Neural cell (in vitro differentiated cells): ENCODE measurements around the gene MYO5C. TPM values are rescaled to one million over a fixed set of nuclear protein-coding genes. Genes with fewer than 3 reads are reported as not detected.

Experiments
- H2AFZ ChIP-seq: fragments of 200-600, 300-800 bp; sonication (generic), shearing (Covaris generic); 2 replicates; pipeline ENCODE4 v1.6.0; 2014; ENCODE audit warnings: low read depth, mild to moderate bottlenecking, antibody characterized with exemption, low read length, moderate library complexity
- H3F3A ChIP-seq: fragments of 200-600 bp; shearing (Covaris generic); 2 replicates; pipeline ENCODE4 v1.6.1; 2016; ENCODE audit warnings: mild to moderate bottlenecking, moderate library complexity, mixed read lengths, antibody characterized with exemption, low read length; ENCODE audit not compliant: insufficient read depth, poor library complexity, severe bottlenecking
- H3K27ac ChIP-seq: fragments of 200-600, 300-800 bp; sonication (generic), shearing (Covaris generic); 2 replicates; pipeline ENCODE4 v1.5.1; 2014; ENCODE audit warnings: mild to moderate bottlenecking, low read length, moderate library complexity
- H3K27me3 ChIP-seq: fragments of 300-800, 200-600 bp; sonication (generic), shearing (Covaris generic); 2 replicates; pipeline ENCODE4 v1.6.0; 2014; ENCODE audit warnings: mild to moderate bottlenecking, low read depth, low read length, moderate library complexity; ENCODE audit not compliant: insufficient read depth
- H3K36me3 ChIP-seq: fragments of 300-800, 200-600 bp; sonication (generic), shearing (Covaris generic); 2 replicates; pipeline ENCODE4 v1.5.1; 2014; ENCODE audit warnings: mild to moderate bottlenecking, antibody characterized with exemption, low read length, moderate library complexity; ENCODE audit not compliant: insufficient read depth
- H3K4me2 ChIP-seq: fragments of 300-800, 200-600 bp; sonication (generic), shearing (Covaris generic); 2 replicates; pipeline ENCODE4 v1.6.0; 2014; ENCODE audit warnings: mild to moderate bottlenecking, low read length
- H3K4me3 ChIP-seq: fragments of 300-800, 200-600 bp; sonication (generic), shearing (Covaris generic); 2 replicates; pipeline ENCODE4 v1.5.1; 2014; ENCODE audit warnings: mild to moderate bottlenecking, low read length, moderate library complexity
- H3K79me2 ChIP-seq: fragments of 200-600 bp; shearing (Covaris generic); replicated peaks from 2 replicates; pipeline ENCODE4 v1.6.0; 2014; ENCODE audit warnings: mild to moderate bottlenecking, low read length, moderate library complexity; ENCODE audit not compliant: insufficient read depth
- H3K9ac ChIP-seq: fragments of 300-800, 200-600 bp; sonication (generic), shearing (Covaris generic); 2 replicates; pipeline ENCODE4 v1.6.1; 2016; ENCODE audit warnings: mild to moderate bottlenecking, low read length, mixed read lengths
- H3K9me2 ChIP-seq: fragments of 200-600 bp; shearing (Covaris generic); 2 replicates; pipeline ENCODE4 v1.6.1; 2016; ENCODE audit warnings: mild to moderate bottlenecking, low read length, mixed read lengths; ENCODE audit not compliant: insufficient read depth
- H3K9me3 ChIP-seq: fragments of 200-600, 300-800 bp; sonication (generic), shearing (Covaris generic); 2 replicates; pipeline ENCODE4 v1.6.1; 2016; ENCODE audit warnings: mild to moderate bottlenecking, mixed run types, low read length, moderate library complexity, mixed read lengths
- H4K20me1 ChIP-seq: fragments of 200-600 bp; shearing (Covaris generic); 2 replicates; pipeline ENCODE4 v1.6.1; 2016; ENCODE audit warnings: mild to moderate bottlenecking, mixed run types; ENCODE audit not compliant: insufficient read depth
- CTCF ChIP-seq: fragments of 450-650 bp; IDR thresholded peaks from 2 replicates; pipeline ENCODE4 v1.5.1; 2014; ENCODE audit warnings: antibody characterized with exemption, mild to moderate bottlenecking, moderate library complexity; ENCODE audit not compliant: poor library complexity, severe bottlenecking
- EP300 ChIP-seq: fragments of 450-650 bp; conservative IDR thresholded peaks from 2 replicates; pipeline ENCODE4 v1.6.1; 2014; ENCODE audit warnings: antibody characterized with exemption, mild to moderate bottlenecking, moderate library complexity; ENCODE audit not compliant: poor library complexity, severe bottlenecking
- MXI1 ChIP-seq: fragments of 450-650 bp; conservative IDR thresholded peaks from 2 replicates; pipeline ENCODE4 v1.6.1; 2014; ENCODE audit warnings: antibody characterized with exemption, mild to moderate bottlenecking; ENCODE audit not compliant: poor library complexity, severe bottlenecking
- POLR2AphosphoS5 ChIP-seq: IDR thresholded peaks from 2 replicates; pipeline ENCODE4 v1.6.1; 2012
- RAD21 ChIP-seq: fragments of 450-650 bp; conservative IDR thresholded peaks from 2 replicates; pipeline ENCODE4 v1.6.1; 2014; ENCODE audit warnings: antibody characterized with exemption, mild to moderate bottlenecking, moderate library complexity
- REST ChIP-seq: IDR thresholded peaks from 2 replicates; pipeline ENCODE4 v1.6.1; 2012; ENCODE audit warnings: borderline replicate concordance
- SMC3 ChIP-seq: fragments of 450-650 bp; conservative IDR thresholded peaks from 2 replicates; pipeline ENCODE4 v1.6.1; 2014; ENCODE audit warnings: antibody characterized with exemption, mild to moderate bottlenecking, moderate library complexity; ENCODE audit not compliant: poor library complexity
- TAF1 ChIP-seq: IDR thresholded peaks from 2 replicates; pipeline ENCODE4 v1.6.1; 2012; ENCODE audit warnings: low read depth
- polyA plus RNA-seq: library from polyadenylated mRNA; depleted of rRNA; stranded (reverse); fragments of >200 nt; gene quantifications from 2 replicates; pipeline ENCODE4 v1.2.3, GENCODE V29; 2014

Gene MYO5C
- polyA plus RNA-seq, 1 donor from 2014 or later, result 0.77 TPM

- H2AFZ ChIP-seq, result no peak overlapping the region
- no peak overlapping the region for H3K27ac ChIP-seq
- no peaks in the 10 kb centered on the region for H3K79me2 ChIP-seq
- no peak overlapping the region for H3K4me2 ChIP-seq
- no peaks in the 10 kb centered on the region for H3K9me3 ChIP-seq
- H3K9ac ChIP-seq, result no peak overlapping the region
- TF ChIP-seq POLR2AphosphoS5, result no peak
- TF ChIP-seq MXI1, result no peak
- TF ChIP-seq SMC3, result no peak
- no peak for TF ChIP-seq REST
- no peak for TF ChIP-seq TAF1
- no peaks in the 10 kb centered on the region for H3K27me3 ChIP-seq
- H3K9me2 ChIP-seq, result no peaks in the 10 kb centered on the region
- H3K36me3 ChIP-seq, result no peaks in the 10 kb centered on the region
- H3F3A ChIP-seq, result no peaks in the 10 kb centered on the region
- no peaks in the 10 kb centered on the region for H4K20me1 ChIP-seq
- no peak overlapping the region for H3K4me3 ChIP-seq
Observed at GRCh38 chr15:52255008-52255407, 40.6 kb downstream of the MYO5C start.

GRCh38 chr15:52254391-52254790, 41.2 kb downstream of the MYO5C start:
- H4K20me1 ChIP-seq, result no peaks in the 10 kb centered on the region
- H2AFZ ChIP-seq, result no peak overlapping the region
- no peaks in the 10 kb centered on the region for H3F3A ChIP-seq
- H3K9ac ChIP-seq, result no peak overlapping the region
- H3K27me3 ChIP-seq, result no peaks in the 10 kb centered on the region
- no peak overlapping the region for H3K4me2 ChIP-seq
- no peaks in the 10 kb centered on the region for H3K9me3 ChIP-seq
- no peaks in the 10 kb centered on the region for H3K79me2 ChIP-seq
- H3K27ac ChIP-seq, result no peak overlapping the region
- no peak for TF ChIP-seq CTCF
- no peak for TF ChIP-seq POLR2AphosphoS5
- no peak for TF ChIP-seq MXI1
- no peak for TF ChIP-seq REST
- no peak for TF ChIP-seq SMC3
- TF ChIP-seq EP300, result no peak
- no peak for TF ChIP-seq RAD21
- no peaks in the 10 kb centered on the region for H3K36me3 ChIP-seq
- H3K4me3 ChIP-seq, result no peak overlapping the region
- H3K9me2 ChIP-seq, result no peaks in the 10 kb centered on the region
